ENCODE results near the gene MDFI. TPM values are rescaled to one million over a fixed set of nuclear protein-coding genes. Genes with fewer than 3 reads are reported as not detected.

MDFI gene, protein sequence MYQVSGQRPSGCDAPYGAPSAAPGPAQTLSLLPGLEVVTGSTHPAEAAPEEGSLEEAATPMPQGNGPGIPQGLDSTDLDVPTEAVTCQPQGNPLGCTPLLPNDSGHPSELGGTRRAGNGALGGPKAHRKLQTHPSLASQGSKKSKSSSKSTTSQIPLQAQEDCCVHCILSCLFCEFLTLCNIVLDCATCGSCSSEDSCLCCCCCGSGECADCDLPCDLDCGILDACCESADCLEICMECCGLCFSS
- total RNA-seq, result 74.1 and 75.9 TPM in 2 replicates
- long read RNA-seq, result 0 reads

DNA sequence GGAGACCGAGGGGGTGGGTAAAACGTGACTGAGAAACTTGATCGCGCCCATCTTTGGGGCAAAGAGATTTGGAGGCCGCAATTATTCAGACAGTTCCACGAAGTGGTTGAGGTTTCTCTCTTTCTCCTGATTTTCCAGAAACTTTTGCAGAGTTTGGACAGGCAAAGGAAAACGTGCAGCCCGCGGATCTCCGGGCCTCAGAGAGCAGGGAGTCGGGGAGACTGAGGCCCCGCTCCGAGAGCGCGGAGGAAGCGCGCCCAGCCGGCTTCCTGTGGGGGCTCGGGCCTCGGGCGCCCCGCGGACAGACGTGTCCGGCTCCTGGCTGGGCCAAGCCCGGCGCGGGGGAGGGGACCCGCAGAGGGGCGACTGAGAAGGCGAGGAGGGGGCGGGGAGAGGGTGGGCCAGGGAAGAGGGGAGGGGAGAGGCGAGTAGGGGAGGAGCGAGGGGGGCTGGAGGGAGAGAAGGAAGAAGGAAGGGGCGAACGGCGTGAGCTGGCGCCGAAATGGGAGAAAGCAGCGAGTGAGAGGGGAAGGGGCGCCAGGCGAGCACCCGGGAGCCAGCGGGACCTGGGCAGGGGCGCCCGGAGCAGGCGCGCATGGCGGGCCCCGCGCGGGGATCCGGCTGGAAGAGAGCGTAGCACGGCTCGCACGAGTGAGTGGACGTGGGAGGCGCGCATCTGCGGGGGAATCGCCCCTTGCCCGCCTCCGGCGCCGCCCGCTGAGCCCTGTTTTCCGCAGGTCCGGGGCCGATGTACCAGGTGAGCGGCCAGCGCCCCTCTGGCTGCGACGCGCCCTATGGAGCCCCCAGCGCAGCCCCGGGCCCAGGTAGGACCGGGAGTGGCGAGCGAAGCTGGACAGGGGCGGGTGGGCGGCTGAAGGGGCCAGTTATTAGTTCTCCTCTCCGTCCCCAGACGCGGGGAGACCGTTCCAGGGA, at the start of gene MDFI:
TSS of gene MDFI (plus strand) at position 467 of the 933 bp plus-strand sequence. CDS start at position 749, 282 bp downstream.
- Mint-ChIP-seq H3K36me3 (ENCODE audit: unreplicated experiment) (peaks cover 4% of the 10 kb centered on the region), H3K27me3 (ENCODE audit: unreplicated experiment) (no peaks in the 10 kb centered on the region), H3K27ac (ENCODE audit: unreplicated experiment) (peak within 1 kb of the TSS; percentile 94), H3K4me3 (ENCODE audit: unreplicated experiment) (peak within 1 kb of the TSS; percentile 88), H3K4me1 (ENCODE audit: unreplicated experiment) (peaks cover 74% of the 10 kb centered on the region), H3K9me3 (ENCODE audit: unreplicated experiment) (no peaks in the 10 kb centered on the region)
- DNase-seq (ENCODE audit: extremely low spot score, unreplicated experiment), result no peak
- TF ChIP-seq, protein P1, sequence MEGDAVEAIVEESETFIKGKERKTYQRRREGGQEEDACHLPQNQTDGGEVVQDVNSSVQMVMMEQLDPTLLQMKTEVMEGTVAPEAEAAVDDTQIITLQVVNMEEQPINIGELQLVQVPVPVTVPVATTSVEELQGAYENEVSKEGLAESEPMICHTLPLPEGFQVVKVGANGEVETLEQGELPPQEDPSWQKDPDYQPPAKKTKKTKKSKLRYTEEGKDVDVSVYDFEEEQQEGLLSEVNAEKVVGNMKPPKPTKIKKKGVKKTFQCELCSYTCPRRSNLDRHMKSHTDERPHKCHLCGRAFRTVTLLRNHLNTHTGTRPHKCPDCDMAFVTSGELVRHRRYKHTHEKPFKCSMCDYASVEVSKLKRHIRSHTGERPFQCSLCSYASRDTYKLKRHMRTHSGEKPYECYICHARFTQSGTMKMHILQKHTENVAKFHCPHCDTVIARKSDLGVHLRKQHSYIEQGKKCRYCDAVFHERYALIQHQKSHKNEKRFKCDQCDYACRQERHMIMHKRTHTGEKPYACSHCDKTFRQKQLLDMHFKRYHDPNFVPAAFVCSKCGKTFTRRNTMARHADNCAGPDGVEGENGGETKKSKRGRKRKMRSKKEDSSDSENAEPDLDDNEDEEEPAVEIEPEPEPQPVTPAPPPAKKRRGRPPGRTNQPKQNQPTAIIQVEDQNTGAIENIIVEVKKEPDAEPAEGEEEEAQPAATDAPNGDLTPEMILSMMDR (IDR thresholded peaks at IDR 0.05), result no peak

DNA sequence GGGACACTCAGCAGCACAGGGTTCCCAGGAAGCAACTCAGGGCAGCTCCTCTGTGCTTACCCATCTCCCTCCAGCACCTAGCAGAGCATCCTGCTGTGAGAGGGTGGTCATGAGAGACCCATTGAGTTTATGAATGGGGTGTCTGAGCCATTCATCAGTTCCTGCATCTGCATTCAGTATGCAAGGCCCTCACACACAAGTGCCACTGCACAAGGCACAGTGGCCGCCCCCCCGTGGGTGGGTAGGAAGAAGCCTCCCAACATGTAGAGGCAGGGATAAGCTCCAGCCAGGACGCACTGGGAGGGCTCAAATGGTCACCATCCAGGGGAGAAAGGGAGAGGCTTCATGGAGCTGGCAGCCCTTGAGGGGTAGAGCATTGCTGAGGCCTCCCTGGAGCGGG, 49.0 kb upstream of the MDFI start:
- peaks cover 18% of the 10 kb centered on the region for H3K36me3 Mint-ChIP-seq (ENCODE audit: unreplicated experiment)
- no peaks in the 10 kb centered on the region for H3K27me3 Mint-ChIP-seq (ENCODE audit: unreplicated experiment)
- no peak for DNase-seq (ENCODE audit: extremely low spot score, unreplicated experiment)
- H3K4me1 Mint-ChIP-seq (ENCODE audit: unreplicated experiment), result no peaks in the 10 kb centered on the region
- H3K9me3 Mint-ChIP-seq (ENCODE audit: unreplicated experiment), result no peaks in the 10 kb centered on the region
- H3K4me3 Mint-ChIP-seq (ENCODE audit: unreplicated experiment), result no peak overlapping the region
- TF ChIP-seq, protein P1 (IDR thresholded peaks at IDR 0.05), result no peak
- H3K27ac Mint-ChIP-seq (ENCODE audit: unreplicated experiment), result no peak overlapping the region

DNA sequence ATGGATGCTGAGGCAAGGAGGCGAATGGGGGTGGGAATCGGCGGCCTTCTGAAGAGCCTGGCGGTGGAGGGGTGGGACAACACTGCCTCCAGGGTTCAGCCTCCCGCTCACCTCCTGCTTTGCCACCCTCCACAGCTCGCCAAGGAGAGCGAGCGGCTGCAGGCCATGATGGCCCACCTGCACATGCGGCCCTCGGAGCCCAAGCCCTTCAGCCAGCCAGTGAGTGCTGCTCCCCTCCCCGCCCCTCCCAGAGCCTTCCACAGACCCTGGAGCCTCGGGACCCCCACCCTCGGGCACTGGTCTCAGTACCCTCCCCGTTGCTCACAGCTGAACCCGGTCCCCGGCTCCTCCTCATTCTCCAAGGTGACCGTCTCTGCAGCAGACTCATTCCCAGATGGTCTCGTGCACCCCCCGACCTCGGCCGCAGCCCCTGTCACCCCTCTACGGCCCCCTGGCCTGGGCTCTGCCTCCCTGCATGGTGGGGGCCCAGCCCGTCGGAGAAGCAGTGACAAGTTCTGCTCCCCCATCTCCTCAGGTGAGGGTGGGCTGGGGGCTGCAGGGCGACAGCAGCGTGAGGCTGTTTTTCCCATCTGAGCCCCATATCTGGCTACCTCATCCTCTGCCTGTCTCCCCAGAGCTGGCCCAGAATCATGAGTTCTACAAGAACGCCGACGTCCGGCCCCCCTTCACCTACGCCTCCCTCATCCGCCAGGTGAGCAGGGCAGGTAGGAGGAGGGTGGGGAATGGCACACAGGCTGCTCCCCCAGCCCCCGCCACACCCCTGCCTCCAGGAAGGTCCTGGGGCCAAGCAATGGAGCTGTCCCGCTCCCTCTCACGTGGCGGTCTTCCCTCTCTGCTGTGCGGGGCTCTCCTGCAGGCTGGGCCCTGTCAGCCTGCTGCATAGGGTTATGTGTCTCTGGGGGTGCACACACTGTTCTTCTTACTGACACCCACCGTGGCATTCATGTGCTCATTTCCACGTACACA, 48.3 kb upstream of the MDFI start:
- Mint-ChIP-seq H3K9me3 (ENCODE audit: unreplicated experiment) (no peaks in the 10 kb centered on the region), H3K36me3 (ENCODE audit: unreplicated experiment) (peaks cover 20% of the 10 kb centered on the region), H3K27me3 (ENCODE audit: unreplicated experiment) (no peaks in the 10 kb centered on the region), H3K4me1 (ENCODE audit: unreplicated experiment) (no peaks in the 10 kb centered on the region), H3K4me3 (ENCODE audit: unreplicated experiment) (no peak overlapping the region), H3K27ac (ENCODE audit: unreplicated experiment) (no peak overlapping the region)
- TF ChIP-seq, protein P1 (IDR thresholded peaks at IDR 0.05), result no peak
- DNase-seq (ENCODE audit: extremely low spot score, unreplicated experiment), result no peak

DNA sequence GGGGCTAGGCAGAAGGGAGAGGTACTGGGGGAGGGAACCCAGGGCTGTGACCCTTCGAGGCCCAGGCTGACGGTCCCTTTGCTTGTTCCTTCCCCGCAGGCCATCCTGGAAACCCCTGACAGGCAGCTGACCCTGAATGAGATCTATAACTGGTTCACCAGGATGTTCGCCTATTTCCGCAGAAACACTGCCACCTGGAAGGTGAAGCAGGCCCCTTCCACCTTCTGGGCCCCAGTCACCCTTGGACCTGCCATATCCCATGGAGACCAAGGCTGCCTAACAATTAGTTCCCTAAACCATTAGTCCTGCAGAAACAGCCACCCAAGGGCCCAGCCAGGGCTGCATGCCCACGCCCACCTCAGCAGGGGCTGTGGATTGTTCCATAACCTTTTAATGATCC, 47.1 kb upstream of the MDFI start:
- Mint-ChIP-seq H3K36me3 (ENCODE audit: unreplicated experiment) (peaks cover 21% of the 10 kb centered on the region), H3K9me3 (ENCODE audit: unreplicated experiment) (no peaks in the 10 kb centered on the region), H3K27ac (ENCODE audit: unreplicated experiment) (no peak overlapping the region), H3K4me3 (ENCODE audit: unreplicated experiment) (no peak overlapping the region), H3K27me3 (ENCODE audit: unreplicated experiment) (no peaks in the 10 kb centered on the region), H3K4me1 (ENCODE audit: unreplicated experiment) (no peaks in the 10 kb centered on the region)
- DNase-seq (ENCODE audit: extremely low spot score, unreplicated experiment), result no peak
- TF ChIP-seq, protein P1 (IDR thresholded peaks at IDR 0.05), result no peak

Measured in osteocyte (in vitro differentiated cells).